ENCODE data around the gene PRDM16.

Gene PRDM16

GRCh38 chr1:3463408-3463863, 394.4 kb downstream of the PRDM16 start:
- no peak for DNase-seq (ENCODE audit: low spot score)

- no peak for DNase-seq (ENCODE audit: low spot score)
Measured at GRCh38 chr1:3463891-3464648, 395.1 kb downstream of the PRDM16 start.

GRCh38 chr1:3464649-3465025, 395.6 kb downstream of the PRDM16 start:
- no peak for DNase-seq (ENCODE audit: low spot score)

- no peak for DNase-seq (ENCODE audit: low spot score)
Measured at GRCh38 chr1:3465091-3465934, 396.3 kb downstream of the PRDM16 start.

GRCh38 chr1:3465935-3466321, 396.9 kb downstream of the PRDM16 start:
- DNase-seq (ENCODE audit: low spot score) = no peak

- no peak for DNase-seq (ENCODE audit: low spot score)
Measured at GRCh38 chr1:3466366-3467075, 397.5 kb downstream of the PRDM16 start.

GRCh38 chr1:3467096-3468036, 398.4 kb downstream of the PRDM16 start:
- DNase-seq (ENCODE audit: low spot score) = no peak

- DNase-seq (ENCODE audit: low spot score) = no peak
Measured at GRCh38 chr1:3468236-3469103, 399.5 kb downstream of the PRDM16 start.

- DNase-seq (ENCODE audit: low spot score) = no peak
Measured at GRCh38 chr1:3469104-3469848, 400.3 kb downstream of the PRDM16 start.

- DNase-seq (ENCODE audit: low spot score) = no peak
Measured at GRCh38 chr1:3469849-3470649, 401.0 kb downstream of the PRDM16 start.

- no peak for DNase-seq (ENCODE audit: low spot score)
Measured at GRCh38 chr1:3470650-3471355, 401.8 kb downstream of the PRDM16 start.

- DNase-seq (ENCODE audit: low spot score) = no peak
Measured at GRCh38 chr1:3471356-3472087, 402.5 kb downstream of the PRDM16 start.

GRCh38 chr1:3472088-3472850, 403.3 kb downstream of the PRDM16 start:
- no peak for DNase-seq (ENCODE audit: low spot score)

GRCh38 chr1:3472906-3473305, 403.9 kb downstream of the PRDM16 start:
- no peak for DNase-seq (ENCODE audit: low spot score)

- no peak for DNase-seq (ENCODE audit: low spot score)
Measured at GRCh38 chr1:3473381-3473844, 404.4 kb downstream of the PRDM16 start.

- DNase-seq (ENCODE audit: low spot score) = no peak
Measured at GRCh38 chr1:3474016-3474415, 405.0 kb downstream of the PRDM16 start.

- no peak for DNase-seq (ENCODE audit: low spot score)
Measured at GRCh38 chr1:3474421-3474820, 405.4 kb downstream of the PRDM16 start.
